ENCODE measurements around the gene WASF1. TPM values are rescaled to one million over a fixed set of nuclear protein-coding genes. Genes with fewer than 3 reads are reported as not detected.

Gene WASF1
- total and polyA plus RNA-seq, 3 donors from 2014 or later, result 102 to 204 (median 158) TPM

GRCh38 chr6:110068592-110068967 lies 110.9 kb downstream of the WASF1 start:
- Histone ChIP-seq H3K27me3 (no peaks in the 10 kb centered on the region), H3K36me3 (ENCODE audit: low read depth, missing control alignments) (no peaks in the 10 kb centered on the region), H3K4me1 (no peaks in the 10 kb centered on the region), H3K27ac (no peak overlapping the region), H3K4me3 (no peak overlapping the region), H3K9me3 (no peaks in the 10 kb centered on the region)
- no peak for DNase-seq
- intact Hi-C loops (cut with DNase I; ENCODE audit: low total_unique reads), result no loop called here
- TF ChIP-seq POLR2A (IDR thresholded peaks at IDR 0.05), result no peak
- TF ChIP-seq, protein P1, sequence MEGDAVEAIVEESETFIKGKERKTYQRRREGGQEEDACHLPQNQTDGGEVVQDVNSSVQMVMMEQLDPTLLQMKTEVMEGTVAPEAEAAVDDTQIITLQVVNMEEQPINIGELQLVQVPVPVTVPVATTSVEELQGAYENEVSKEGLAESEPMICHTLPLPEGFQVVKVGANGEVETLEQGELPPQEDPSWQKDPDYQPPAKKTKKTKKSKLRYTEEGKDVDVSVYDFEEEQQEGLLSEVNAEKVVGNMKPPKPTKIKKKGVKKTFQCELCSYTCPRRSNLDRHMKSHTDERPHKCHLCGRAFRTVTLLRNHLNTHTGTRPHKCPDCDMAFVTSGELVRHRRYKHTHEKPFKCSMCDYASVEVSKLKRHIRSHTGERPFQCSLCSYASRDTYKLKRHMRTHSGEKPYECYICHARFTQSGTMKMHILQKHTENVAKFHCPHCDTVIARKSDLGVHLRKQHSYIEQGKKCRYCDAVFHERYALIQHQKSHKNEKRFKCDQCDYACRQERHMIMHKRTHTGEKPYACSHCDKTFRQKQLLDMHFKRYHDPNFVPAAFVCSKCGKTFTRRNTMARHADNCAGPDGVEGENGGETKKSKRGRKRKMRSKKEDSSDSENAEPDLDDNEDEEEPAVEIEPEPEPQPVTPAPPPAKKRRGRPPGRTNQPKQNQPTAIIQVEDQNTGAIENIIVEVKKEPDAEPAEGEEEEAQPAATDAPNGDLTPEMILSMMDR (IDR thresholded peaks at IDR 0.05), result no peak
- 84 to 90% methylated on average over 8 of the region's 8 CpGs for WGBS, 2 donors

DNA sequence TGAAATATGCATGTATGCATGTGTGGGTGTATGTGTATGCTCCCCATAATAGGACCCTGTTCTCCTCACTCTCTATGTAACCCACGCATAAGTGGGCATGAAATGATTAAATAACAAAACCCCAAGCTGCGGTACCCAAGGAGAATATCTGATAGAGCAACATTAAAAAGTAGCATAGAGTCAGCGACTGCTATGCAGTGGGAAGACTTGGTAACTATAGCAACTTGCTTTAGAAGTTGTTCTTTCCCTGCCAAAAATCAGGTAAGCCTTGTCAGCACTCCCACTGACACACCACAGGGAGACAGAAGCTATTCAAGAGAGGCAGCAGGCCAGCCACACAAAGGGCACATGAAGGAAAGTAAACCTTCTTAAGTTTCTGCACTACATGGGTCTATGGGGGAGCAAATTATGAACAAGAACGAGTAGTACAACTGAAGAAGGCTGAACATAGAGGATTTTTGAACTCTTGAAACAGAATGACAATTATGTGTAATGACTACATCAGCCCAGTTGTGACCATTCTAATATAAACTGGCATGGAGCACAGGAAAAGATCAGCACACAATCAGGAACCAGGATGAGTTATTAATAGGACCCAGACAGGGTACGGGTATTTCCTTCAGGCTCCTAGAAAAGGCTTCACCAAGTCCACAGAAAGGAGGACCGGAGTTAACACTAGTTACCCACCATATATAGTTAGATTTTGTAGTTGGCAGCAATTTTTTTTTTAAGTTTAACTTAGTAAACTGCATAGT lies 111.5 kb downstream of the WASF1 start:
- DNase-seq, result no peak
- H3K36me3 ChIP-seq (ENCODE audit: low read depth, missing control alignments), result no peaks in the 10 kb centered on the region
- WGBS, 2 donors, result 54 to 58% methylated on average over 6 of the region's 6 CpGs
- no peak overlapping the region for H3K4me3 ChIP-seq
- no peaks in the 10 kb centered on the region for H3K27me3 ChIP-seq
- H3K4me1 ChIP-seq, result no peaks in the 10 kb centered on the region
- intact Hi-C loops (cut with DNase I; ENCODE audit: low total_unique reads), result no loop called here
- no peak overlapping the region for H3K27ac ChIP-seq
- no peaks in the 10 kb centered on the region for H3K9me3 ChIP-seq
- TF ChIP-seq, protein P1 (IDR thresholded peaks at IDR 0.05), result no peak
- TF ChIP-seq POLR2A (IDR thresholded peaks at IDR 0.05), result no peak

DNA sequence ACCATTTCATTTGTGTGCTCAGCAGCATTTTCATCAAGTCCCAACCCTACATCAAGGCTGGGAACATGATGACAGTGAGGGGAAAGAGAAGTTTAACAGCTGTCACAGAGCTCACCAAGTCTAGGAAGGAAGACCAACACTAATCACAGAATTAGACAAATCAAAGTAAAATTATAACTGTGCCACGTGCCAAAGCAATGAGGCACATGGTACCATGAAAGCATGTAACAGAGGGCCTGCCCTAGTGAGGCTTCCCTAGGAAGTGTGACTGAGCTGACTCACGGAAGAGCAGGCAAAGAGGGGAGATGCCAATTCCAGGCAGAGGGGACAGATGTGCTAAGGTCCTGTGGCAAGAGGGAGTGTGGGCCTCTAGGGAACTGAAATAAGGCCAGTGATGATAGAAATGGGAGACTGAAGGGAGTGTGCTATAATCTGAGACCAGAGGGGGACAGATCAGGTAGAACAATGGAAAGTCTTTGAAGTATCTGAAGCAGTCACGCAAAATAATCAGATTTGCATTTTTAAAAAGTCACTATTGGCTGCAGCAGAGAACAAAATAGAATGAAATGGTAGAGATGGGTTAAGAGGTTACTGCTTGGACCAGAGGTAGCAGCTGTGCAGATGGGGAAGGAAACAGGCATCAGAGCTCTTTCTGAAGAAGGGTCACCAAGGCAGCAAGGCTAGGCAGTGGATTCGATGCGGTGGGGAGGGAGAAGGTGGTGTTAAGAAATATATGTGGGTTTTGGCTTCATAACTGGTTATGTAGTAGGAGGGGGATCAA lies 114.5 kb downstream of the WASF1 start:
- no peaks in the 10 kb centered on the region for H3K36me3 ChIP-seq (ENCODE audit: low read depth, missing control alignments)
- no peaks in the 10 kb centered on the region for H3K27me3 ChIP-seq
- TF ChIP-seq, protein P1 (IDR thresholded peaks at IDR 0.05), result no peak
- TF ChIP-seq POLR2A (IDR thresholded peaks at IDR 0.05), result no peak
- no peak overlapping the region for H3K27ac ChIP-seq
- H3K4me1 ChIP-seq, result no peaks in the 10 kb centered on the region
- no peak for DNase-seq
- no peak overlapping the region for H3K4me3 ChIP-seq
- WGBS, 2 donors, result 88 to 90% methylated on average over 5 of the region's 5 CpGs
- no peaks in the 10 kb centered on the region for H3K9me3 ChIP-seq
- intact Hi-C loops (cut with DNase I; ENCODE audit: low total_unique reads), result no loop called here

DNA sequence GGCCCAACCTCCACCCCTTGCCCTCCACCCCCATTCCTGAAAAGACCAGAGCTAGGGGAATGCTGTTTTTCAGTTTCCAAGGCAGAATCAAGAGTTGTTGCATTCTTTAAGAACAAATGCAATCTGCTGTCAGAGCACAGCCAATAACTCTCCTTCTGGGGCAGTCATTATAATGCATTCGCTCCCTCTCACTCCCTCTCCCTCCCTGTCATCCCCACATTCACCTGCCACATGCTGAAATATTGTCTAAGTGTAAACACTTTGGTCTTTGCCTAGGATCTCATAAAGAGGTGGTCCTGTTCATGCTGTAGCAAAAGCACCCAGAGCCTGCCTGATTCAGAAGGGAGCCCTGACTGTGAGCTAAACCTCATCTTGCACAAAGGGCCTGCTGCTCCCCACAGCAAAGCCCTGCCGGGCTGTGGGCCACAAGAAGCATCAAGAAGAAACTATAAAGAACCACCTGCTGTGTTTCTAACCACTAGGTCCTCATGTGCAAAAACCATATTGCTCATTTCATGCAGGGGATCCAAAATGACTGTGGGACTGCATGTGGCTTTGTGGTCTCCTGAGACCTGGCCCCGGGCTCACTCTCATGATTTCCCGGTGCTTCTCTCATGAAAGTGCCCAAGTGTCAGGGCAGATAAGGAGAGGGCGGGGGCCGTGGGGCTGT lies 115.7 kb downstream of the WASF1 start:
- intact Hi-C loops (cut with DNase I; ENCODE audit: low total_unique reads), result no loop called here

DNA sequence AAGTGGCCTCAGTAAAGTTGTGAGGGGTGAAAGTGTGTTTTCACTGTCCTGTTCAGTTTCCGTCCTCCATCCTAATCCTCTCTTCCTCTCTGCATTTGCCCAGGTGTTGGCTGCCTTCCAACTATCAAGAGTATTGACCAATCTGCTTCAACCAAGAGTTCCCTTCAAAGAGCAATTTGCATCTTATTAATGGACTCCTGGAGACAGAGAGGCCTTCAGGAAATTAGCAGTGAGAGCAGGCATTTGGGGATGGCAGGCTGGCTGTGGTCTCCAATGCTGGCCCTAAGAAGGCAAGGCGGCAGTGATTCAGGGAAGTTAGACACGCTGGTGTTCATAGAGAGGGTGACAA lies 124.1 kb downstream of the WASF1 start:
- 77 to 80% methylated on average over 3 of the region's 3 CpGs for WGBS, 2 donors
- H3K4me1 ChIP-seq, result no peaks in the 10 kb centered on the region
- no peaks in the 10 kb centered on the region for H3K9me3 ChIP-seq
- no peak overlapping the region for H3K4me3 ChIP-seq
- no peaks in the 10 kb centered on the region for H3K36me3 ChIP-seq (ENCODE audit: low read depth, missing control alignments)
- no peak for DNase-seq
- intact Hi-C loops (cut with DNase I; ENCODE audit: low total_unique reads), result no loop called here
- H3K27me3 ChIP-seq, result no peaks in the 10 kb centered on the region
- no peak for TF ChIP-seq POLR2A (IDR thresholded peaks at IDR 0.05)
- TF ChIP-seq, protein P1 (IDR thresholded peaks at IDR 0.05), result no peak
- H3K27ac ChIP-seq, result no peak overlapping the region

More for the DNA sequence above, 115.7 kb downstream of the WASF1 start:
- 82 to 87% methylated on average over 6 of the region's 6 CpGs for WGBS, 2 donors
- Histone ChIP-seq H3K27me3 (no peaks in the 10 kb centered on the region), H3K36me3 (ENCODE audit: low read depth, missing control alignments) (no peaks in the 10 kb centered on the region), H3K9me3 (no peaks in the 10 kb centered on the region), H3K4me3 (no peak overlapping the region), H3K4me1 (no peaks in the 10 kb centered on the region), H3K27ac (no peak overlapping the region)
- DNase-seq, result no peak
- no peak for TF ChIP-seq POLR2A (IDR thresholded peaks at IDR 0.05)

Measured in testis (tissue), 3 donors.